Activated naive CD8-positive, alpha-beta T cell (primary cell): ENCODE data around the gene BCL2L15.
A peak's percentile ranks its signal among the peaks of the same experiment; 100 is the strongest.

Experiments used
- H3K27ac Mint-ChIP-seq: one replicate; pipeline ENCODE4 v1.8.0; 2021; ENCODE audit warnings: mixed read lengths
- H3K27me3 Mint-ChIP-seq: one replicate; pipeline ENCODE4 v1.8.0; 2021; ENCODE audit warnings: mixed read lengths
- H3K36me3 Mint-ChIP-seq: one replicate; pipeline ENCODE4 v1.8.0; 2021; ENCODE audit warnings: mixed read lengths
- H3K4me1 Mint-ChIP-seq: one replicate; pipeline ENCODE4 v1.8.0; 2021; ENCODE audit warnings: low read depth, mixed read lengths
- H3K4me3 Mint-ChIP-seq: one replicate; pipeline ENCODE4 v1.8.0; 2021; ENCODE audit warnings: mild to moderate bottlenecking, mixed read lengths
- H3K9me3 Mint-ChIP-seq: one replicate; pipeline ENCODE4 v1.8.0; 2021; ENCODE audit warnings: low read depth, mixed read lengths

Gene BCL2L15

GRCh38 chr1:113895098-113895497 is 7.7 kb upstream of the BCL2L15 start:
- H3K4me1 Mint-ChIP-seq, result peaks cover 26% of the 10 kb centered on the region
- H3K9me3 Mint-ChIP-seq, result no peaks in the 10 kb centered on the region
- H3K27ac Mint-ChIP-seq, result peak overlapping the region; percentile 51
- no peaks in the 10 kb centered on the region for H3K27me3 Mint-ChIP-seq
- peaks cover 19% of the 10 kb centered on the region for H3K36me3 Mint-ChIP-seq
- H3K4me3 Mint-ChIP-seq, result no peak overlapping the region

DNA sequence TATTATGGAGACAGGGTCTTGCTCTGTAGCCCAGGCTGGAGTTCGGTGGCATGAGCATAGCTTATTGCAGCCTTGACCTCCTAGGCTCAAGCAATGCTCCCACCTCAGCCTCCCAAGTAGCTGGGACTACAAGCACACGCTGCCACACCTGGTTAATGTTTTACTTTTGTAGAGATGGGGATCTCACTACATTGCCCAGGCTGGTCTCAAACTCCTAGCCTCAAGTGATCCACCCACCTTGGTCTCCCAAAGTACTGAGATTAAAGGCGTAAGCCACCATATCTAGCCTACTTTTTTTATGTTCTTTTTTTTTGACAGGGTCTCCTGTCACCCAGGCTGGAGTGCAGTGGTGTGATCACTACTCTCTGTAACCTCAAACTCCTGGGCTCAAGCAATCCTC is 5.9 kb upstream of the BCL2L15 start:
- no peak overlapping the region for H3K4me3 Mint-ChIP-seq
- H3K36me3 Mint-ChIP-seq, result peaks cover 10% of the 10 kb centered on the region
- H3K4me1 Mint-ChIP-seq, result peaks cover 9% of the 10 kb centered on the region
- peak overlapping the region; percentile 73 for H3K27ac Mint-ChIP-seq
- H3K27me3 Mint-ChIP-seq, result no peaks in the 10 kb centered on the region
- no peaks in the 10 kb centered on the region for H3K9me3 Mint-ChIP-seq

DNA sequence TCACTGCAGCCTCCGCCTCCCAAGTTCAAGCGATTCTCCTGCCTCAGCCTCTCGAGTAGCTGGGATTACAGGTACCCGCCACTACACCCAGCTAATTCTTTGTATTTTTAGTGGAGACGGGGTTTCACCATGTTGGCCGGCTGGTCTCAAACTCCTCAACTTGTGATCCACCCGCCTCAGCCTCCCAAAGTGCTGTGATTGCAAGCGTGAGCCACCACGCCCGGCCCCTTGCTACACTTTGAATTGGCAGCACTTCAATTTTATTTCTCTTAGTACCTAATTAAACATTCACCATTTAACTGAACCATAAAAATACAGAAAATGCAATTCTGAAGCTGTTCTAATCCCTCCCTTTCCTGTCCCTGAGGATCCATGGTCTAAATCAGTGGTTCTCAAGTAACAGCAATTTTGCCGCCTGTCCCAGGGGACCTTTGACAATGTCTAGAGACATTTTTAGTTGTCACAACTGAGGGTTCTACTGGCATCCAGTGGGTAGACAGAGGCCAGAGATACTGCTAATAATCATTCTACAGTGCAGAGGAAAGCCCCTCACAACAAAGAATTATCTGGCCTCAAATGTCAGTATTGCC is 4.3 kb upstream of the BCL2L15 start:
- H3K36me3 Mint-ChIP-seq, result peaks cover 10% of the 10 kb centered on the region
- no peaks in the 10 kb centered on the region for H3K27me3 Mint-ChIP-seq
- no peak overlapping the region for H3K4me3 Mint-ChIP-seq
- H3K4me1 Mint-ChIP-seq, result peaks cover 16% of the 10 kb centered on the region
- H3K9me3 Mint-ChIP-seq, result no peaks in the 10 kb centered on the region
- H3K27ac Mint-ChIP-seq, result peak overlapping the region; percentile 25

DNA sequence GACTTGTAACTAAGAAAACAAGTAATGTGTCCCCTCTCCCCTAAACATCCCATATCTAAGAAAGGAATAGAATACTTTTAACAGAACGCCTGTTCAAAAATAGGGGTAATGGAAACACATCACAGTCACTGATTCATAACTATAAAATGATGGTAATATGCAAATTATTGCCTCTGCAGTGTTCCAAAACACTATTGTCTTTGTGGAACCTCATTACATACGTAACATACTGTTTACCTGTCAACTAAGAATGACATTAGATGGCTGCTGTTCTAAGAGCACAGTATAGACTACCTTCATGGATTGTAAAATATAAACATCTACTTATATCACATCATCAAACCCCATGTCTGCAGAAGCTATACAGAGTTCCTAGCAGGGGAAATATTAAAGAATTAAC is 3.4 kb upstream of the BCL2L15 start:
- Mint-ChIP-seq H3K36me3 (peaks cover 10% of the 10 kb centered on the region), H3K27me3 (no peaks in the 10 kb centered on the region), H3K4me3 (no peak overlapping the region), H3K27ac (peak overlapping the region; percentile 80), H3K9me3 (no peaks in the 10 kb centered on the region), H3K4me1 (peaks cover 23% of the 10 kb centered on the region)

DNA sequence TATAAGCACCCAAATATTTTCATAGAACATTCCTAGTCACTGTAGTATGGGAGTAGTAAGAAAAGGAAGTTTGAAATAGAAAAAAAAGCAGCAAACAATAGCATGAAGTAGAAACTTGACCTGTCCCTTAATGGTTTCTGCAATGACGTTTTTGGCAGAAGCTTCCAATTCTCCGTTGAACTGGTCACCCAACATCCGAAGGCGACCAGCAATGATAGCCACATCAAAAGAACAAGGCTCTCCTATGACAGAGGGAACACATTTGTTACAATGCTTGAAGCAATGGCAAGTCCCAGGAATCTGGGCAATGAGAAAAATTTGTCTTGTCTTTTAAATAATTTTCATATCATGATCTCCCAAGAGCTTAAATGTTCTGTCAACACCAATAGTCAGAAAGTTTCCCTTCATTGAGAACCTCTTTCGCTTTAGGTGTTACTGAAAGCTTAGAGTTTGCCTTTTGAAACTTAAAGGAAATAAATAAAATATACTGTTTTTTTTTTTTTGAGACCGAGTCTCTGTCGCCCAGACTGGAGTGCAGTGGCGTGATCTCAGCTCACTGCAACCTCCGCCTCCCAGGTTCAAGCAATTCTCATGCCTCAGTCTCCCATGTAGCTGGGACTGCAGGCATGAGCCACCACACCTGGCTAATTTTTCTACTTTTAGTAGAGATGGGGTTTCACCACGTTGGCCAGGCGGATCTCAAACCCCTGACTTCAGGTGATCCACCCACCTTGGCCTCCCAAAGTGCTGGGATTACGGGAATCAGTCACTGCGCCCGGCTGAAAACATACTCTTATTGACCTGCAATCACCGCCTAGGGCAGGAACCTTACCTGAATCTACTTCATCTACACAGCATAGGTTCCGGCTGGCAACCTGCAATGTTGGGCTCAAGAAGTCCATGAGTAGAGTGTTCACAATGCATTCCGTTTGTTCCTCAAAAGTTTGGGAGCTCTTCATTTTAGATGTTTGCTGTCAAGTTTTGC is 672 bp downstream of the BCL2L15 start:
- Mint-ChIP-seq H3K27me3 (no peaks in the 10 kb centered on the region), H3K36me3 (peaks cover 6% of the 10 kb centered on the region), H3K4me3 (no peak overlapping the region), H3K27ac (peak overlapping the region; percentile 41), H3K9me3 (no peaks in the 10 kb centered on the region), H3K4me1 (peaks cover 23% of the 10 kb centered on the region)

GRCh38 chr1:113881661-113882060 is 5.7 kb downstream of the BCL2L15 start:
- Mint-ChIP-seq H3K9me3 (no peaks in the 10 kb centered on the region), H3K4me3 (no peak overlapping the region), H3K27ac (no peak overlapping the region), H3K36me3 (peaks cover 6% of the 10 kb centered on the region), H3K4me1 (peaks cover 41% of the 10 kb centered on the region), H3K27me3 (no peaks in the 10 kb centered on the region)

DNA sequence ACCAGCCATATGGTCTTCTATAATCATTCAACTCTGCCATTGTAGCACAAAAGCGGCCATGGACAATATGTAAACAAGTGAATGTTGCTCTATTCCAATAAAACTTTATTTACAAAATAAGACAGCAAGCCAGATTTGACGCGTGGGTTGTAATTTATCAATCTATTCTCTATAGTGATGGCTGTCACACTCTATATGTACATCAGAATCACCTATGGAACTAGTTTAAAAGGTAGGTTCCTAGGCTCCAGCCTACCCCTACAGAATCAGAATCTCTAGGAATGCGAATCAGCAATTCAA is 7.7 kb downstream of the BCL2L15 start:
- H3K4me1 Mint-ChIP-seq, result peaks cover 50% of the 10 kb centered on the region
- no peak overlapping the region for H3K4me3 Mint-ChIP-seq
- no peak overlapping the region for H3K27ac Mint-ChIP-seq
- H3K27me3 Mint-ChIP-seq, result no peaks in the 10 kb centered on the region
- peaks cover 6% of the 10 kb centered on the region for H3K36me3 Mint-ChIP-seq
- peaks cover 6% of the 10 kb centered on the region for H3K9me3 Mint-ChIP-seq

GRCh38 chr1:113876176-113876575 is 11.2 kb downstream of the BCL2L15 start:
- no peak overlapping the region for H3K4me3 Mint-ChIP-seq
- H3K27me3 Mint-ChIP-seq, result no peaks in the 10 kb centered on the region
- H3K36me3 Mint-ChIP-seq, result peaks cover 3% of the 10 kb centered on the region
- peaks cover 6% of the 10 kb centered on the region for H3K9me3 Mint-ChIP-seq
- peak overlapping the region; percentile 96 for H3K27ac Mint-ChIP-seq
- peaks cover 77% of the 10 kb centered on the region for H3K4me1 Mint-ChIP-seq

DNA sequence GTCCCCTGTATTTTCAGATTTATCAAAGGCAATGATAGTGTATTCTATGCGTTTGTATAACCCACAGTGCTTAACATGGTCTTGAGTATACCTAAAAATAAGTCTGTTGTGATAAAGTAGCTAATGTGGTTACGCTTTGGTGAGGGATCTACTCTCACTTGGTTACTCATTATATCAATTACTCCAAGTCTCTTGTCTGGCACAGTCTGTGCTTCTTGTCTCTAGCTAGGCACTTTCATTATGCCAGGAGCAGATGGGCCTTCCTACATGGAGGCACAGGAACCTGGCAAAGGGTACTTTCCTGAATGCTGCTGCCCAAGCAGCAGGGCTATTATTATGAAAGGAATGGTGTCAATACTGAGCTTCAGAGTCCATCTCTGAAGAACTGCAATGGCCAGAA is 11.7 kb downstream of the BCL2L15 start:
- Mint-ChIP-seq H3K4me1 (peaks cover 72% of the 10 kb centered on the region), H3K9me3 (peaks cover 6% of the 10 kb centered on the region), H3K36me3 (peaks cover 3% of the 10 kb centered on the region), H3K27me3 (no peaks in the 10 kb centered on the region), H3K27ac (peak overlapping the region; percentile 96), H3K4me3 (peak overlapping the region; percentile 36)

- Mint-ChIP-seq H3K36me3 (peaks cover 9% of the 10 kb centered on the region), H3K27me3 (no peaks in the 10 kb centered on the region), H3K27ac (peak overlapping the region; percentile 96), H3K4me3 (peak overlapping the region; percentile 76), H3K9me3 (peaks cover 6% of the 10 kb centered on the region), H3K4me1 (peaks cover 70% of the 10 kb centered on the region)
Observed at GRCh38 chr1:113874012-113874879, 13.1 kb downstream of the BCL2L15 start.

DNA sequence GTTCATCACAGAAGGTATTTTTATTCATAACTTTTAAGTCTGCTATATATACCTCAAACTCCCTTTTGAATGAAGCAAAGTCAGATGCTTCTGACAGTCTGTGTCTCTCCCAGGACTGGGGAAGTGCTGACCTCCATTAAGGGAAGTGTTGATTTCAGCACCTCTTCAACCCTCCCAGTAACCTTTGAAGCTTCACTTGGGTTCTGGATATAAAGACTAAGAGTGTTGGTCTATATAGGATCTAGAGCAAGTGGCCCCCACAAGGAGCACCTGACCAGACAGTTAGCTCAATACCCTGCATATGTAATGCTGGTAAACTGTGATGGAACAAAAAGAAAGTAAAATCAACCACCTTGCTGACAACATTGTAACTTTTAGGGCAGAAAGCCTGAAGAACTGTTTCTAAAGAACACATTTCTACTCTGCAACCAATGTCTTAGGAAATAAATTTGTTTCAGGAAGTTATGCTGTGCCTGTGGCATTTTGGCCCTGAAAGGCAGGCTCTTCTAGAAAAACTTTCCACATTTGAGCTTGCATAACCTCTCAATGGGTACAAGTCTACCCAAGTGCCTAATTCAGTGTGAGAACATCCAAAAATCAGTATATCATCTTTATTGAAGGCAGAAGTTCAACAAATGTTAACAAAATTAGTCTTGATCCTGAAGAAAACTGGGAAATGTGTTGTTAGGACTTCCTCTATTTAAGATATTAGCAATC is 15.0 kb downstream of the BCL2L15 start:
- Mint-ChIP-seq H3K27me3 (no peaks in the 10 kb centered on the region), H3K4me3 (peak overlapping the region; percentile 93), H3K36me3 (peaks cover 15% of the 10 kb centered on the region), H3K27ac (peak overlapping the region; percentile 97), H3K9me3 (peaks cover 6% of the 10 kb centered on the region), H3K4me1 (peaks cover 74% of the 10 kb centered on the region)

DNA sequence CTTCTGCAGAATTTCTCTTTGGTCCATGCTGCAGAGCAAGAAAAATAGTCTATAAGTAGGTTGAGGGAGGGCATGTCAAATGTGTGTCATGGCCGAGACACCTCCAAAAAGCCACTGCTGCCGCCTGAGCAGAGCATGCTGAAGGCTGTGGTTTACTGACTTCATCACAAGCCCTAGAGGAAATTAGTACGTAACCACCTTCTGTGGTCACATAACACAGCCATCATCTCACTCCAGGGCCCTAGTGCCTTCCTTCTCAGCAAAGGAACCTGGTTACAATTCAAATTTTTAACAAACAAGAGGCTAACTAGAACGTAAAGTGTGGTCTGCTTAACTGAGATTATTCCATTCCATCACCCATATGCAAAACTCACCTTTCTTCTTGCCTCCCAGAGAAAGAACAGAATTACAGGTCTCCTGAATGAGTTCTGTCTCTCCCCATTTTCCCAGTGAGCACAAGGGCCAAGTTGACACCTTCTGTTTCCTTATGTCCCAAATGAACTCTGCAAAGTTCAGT is 15.7 kb downstream of the BCL2L15 start, which contains the start of gene PTPN22:
Gene PTPN22 (minus strand): TSS at position 116 of the 517 bp plus-strand sequence.
- peak within 1 kb of the TSS; percentile 93 for H3K4me3 Mint-ChIP-seq
- peaks cover 13% of the 10 kb centered on the region for H3K36me3 Mint-ChIP-seq
- peaks cover 78% of the 10 kb centered on the region for H3K4me1 Mint-ChIP-seq
- H3K9me3 Mint-ChIP-seq, result peaks cover 6% of the 10 kb centered on the region
- no peaks in the 10 kb centered on the region for H3K27me3 Mint-ChIP-seq
- H3K27ac Mint-ChIP-seq, result peak within 1 kb of the TSS; percentile 97

- Mint-ChIP-seq H3K27me3 (no peaks in the 10 kb centered on the region), H3K27ac (peak overlapping the region; percentile 97), H3K9me3 (peaks cover 6% of the 10 kb centered on the region), H3K4me3 (peak overlapping the region; percentile 93), H3K4me1 (peaks cover 77% of the 10 kb centered on the region), H3K36me3 (peaks cover 15% of the 10 kb centered on the region)
Observed at GRCh38 chr1:113870778-113871177, 16.6 kb downstream of the BCL2L15 start.
